ENCODE measurements around the gene PRR13. TPM values are rescaled to one million over a fixed set of nuclear protein-coding genes. Genes with fewer than 3 reads are reported as not detected.

The PRR13 gene
- total and polyA plus RNA-seq, 9 of the 15 experiments (the other 6 are each of a cell fraction or from before 2014, with no cell fraction given), result 117 to 835 (median 285) TPM

DNA sequence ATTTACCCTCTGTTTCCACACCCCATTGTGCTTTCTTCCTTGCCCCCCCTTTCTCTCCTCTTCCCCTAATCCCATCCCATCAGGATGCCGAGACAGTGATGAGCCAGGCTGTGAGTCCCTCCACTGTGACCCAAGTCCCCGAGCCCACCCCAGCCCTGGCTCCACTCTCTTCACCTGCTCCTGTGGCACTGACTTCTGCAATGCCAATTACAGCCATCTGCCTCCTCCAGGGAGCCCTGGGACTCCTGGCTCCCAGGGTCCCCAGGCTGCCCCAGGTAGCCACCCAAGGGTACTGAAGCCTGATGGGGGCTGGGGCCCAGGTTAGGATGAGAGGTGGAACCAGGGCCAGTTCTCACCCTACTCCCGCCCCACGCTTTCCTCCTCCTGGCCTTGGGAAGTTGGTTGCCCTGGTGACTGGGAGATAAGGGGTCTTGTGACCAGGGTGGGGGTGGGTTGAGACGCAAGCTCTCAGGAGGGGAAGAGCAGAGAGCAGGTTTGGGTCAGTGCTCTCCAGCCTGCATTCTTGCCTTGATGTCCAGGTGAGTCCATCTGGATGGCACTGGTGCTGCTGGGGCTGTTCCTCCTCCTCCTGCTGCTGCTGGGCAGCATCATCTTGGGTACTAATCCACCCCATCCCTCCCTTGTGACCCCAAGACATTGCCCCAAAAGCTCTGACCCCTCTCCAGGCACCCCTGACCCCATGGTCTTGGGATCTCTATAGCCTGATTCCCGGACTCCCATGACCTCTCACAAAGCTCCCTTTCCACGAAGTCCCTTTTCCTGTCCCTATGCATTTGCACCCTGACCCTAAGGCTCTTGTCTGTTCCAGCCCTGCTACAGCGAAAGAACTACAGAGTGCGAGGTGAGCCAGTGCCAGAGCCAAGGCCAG is 16.7 kb upstream of the PRR13 start (continued):
- TF ChIP-seq CC2D1A (IDR thresholded peaks at IDR 0.05) (no peak), ADNP (tag; IDR thresholded peaks at IDR 0.05) (no peak), BRD4 (IDR thresholded peaks at IDR 0.05) (no peak), ZNF639 (CRISPR knock-in tag; conservative IDR thresholded peaks at IDR 0.05 in 1 of 2, IDR thresholded peaks at IDR 0.05 in 1 of 2) (no peak), NFXL1 (CRISPR knock-in tag; IDR thresholded peaks at IDR 0.05) (no peak), XRCC5 (IDR thresholded peaks at IDR 0.05; ENCODE audit: low read depth, low read length) (no peak), ARID1B (IDR thresholded peaks at IDR 0.05) (peak; percentile 55; the same call in 1 of the 2 replicates), MCM3 (IDR thresholded peaks at IDR 0.05) (no peak), CREB3 (tag; conservative IDR thresholded peaks at IDR 0.05; ENCODE audit: low read depth) (no peak)
- TF ChIP-seq, protein P1, sequence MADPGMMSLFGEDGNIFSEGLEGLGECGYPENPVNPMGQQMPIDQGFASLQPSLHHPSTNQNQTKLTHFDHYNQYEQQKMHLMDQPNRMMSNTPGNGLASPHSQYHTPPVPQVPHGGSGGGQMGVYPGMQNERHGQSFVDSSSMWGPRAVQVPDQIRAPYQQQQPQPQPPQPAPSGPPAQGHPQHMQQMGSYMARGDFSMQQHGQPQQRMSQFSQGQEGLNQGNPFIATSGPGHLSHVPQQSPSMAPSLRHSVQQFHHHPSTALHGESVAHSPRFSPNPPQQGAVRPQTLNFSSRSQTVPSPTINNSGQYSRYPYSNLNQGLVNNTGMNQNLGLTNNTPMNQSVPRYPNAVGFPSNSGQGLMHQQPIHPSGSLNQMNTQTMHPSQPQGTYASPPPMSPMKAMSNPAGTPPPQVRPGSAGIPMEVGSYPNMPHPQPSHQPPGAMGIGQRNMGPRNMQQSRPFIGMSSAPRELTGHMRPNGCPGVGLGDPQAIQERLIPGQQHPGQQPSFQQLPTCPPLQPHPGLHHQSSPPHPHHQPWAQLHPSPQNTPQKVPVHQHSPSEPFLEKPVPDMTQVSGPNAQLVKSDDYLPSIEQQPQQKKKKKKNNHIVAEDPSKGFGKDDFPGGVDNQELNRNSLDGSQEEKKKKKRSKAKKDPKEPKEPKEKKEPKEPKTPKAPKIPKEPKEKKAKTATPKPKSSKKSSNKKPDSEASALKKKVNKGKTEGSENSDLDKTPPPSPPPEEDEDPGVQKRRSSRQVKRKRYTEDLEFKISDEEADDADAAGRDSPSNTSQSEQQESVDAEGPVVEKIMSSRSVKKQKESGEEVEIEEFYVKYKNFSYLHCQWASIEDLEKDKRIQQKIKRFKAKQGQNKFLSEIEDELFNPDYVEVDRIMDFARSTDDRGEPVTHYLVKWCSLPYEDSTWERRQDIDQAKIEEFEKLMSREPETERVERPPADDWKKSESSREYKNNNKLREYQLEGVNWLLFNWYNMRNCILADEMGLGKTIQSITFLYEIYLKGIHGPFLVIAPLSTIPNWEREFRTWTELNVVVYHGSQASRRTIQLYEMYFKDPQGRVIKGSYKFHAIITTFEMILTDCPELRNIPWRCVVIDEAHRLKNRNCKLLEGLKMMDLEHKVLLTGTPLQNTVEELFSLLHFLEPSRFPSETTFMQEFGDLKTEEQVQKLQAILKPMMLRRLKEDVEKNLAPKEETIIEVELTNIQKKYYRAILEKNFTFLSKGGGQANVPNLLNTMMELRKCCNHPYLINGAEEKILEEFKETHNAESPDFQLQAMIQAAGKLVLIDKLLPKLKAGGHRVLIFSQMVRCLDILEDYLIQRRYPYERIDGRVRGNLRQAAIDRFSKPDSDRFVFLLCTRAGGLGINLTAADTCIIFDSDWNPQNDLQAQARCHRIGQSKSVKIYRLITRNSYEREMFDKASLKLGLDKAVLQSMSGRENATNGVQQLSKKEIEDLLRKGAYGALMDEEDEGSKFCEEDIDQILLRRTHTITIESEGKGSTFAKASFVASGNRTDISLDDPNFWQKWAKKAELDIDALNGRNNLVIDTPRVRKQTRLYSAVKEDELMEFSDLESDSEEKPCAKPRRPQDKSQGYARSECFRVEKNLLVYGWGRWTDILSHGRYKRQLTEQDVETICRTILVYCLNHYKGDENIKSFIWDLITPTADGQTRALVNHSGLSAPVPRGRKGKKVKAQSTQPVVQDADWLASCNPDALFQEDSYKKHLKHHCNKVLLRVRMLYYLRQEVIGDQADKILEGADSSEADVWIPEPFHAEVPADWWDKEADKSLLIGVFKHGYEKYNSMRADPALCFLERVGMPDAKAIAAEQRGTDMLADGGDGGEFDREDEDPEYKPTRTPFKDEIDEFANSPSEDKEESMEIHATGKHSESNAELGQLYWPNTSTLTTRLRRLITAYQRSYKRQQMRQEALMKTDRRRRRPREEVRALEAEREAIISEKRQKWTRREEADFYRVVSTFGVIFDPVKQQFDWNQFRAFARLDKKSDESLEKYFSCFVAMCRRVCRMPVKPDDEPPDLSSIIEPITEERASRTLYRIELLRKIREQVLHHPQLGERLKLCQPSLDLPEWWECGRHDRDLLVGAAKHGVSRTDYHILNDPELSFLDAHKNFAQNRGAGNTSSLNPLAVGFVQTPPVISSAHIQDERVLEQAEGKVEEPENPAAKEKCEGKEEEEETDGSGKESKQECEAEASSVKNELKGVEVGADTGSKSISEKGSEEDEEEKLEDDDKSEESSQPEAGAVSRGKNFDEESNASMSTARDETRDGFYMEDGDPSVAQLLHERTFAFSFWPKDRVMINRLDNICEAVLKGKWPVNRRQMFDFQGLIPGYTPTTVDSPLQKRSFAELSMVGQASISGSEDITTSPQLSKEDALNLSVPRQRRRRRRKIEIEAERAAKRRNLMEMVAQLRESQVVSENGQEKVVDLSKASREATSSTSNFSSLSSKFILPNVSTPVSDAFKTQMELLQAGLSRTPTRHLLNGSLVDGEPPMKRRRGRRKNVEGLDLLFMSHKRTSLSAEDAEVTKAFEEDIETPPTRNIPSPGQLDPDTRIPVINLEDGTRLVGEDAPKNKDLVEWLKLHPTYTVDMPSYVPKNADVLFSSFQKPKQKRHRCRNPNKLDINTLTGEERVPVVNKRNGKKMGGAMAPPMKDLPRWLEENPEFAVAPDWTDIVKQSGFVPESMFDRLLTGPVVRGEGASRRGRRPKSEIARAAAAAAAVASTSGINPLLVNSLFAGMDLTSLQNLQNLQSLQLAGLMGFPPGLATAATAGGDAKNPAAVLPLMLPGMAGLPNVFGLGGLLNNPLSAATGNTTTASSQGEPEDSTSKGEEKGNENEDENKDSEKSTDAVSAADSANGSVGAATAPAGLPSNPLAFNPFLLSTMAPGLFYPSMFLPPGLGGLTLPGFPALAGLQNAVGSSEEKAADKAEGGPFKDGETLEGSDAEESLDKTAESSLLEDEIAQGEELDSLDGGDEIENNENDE (IDR thresholded peaks at IDR 0.05; ENCODE audit: low read depth, low read length), result no peak
- TF ChIP-seq, protein P2, sequence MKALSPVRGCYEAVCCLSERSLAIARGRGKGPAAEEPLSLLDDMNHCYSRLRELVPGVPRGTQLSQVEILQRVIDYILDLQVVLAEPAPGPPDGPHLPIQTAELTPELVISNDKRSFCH (CRISPR knock-in tag; IDR thresholded peaks at IDR 0.05), result no peak
- TF ChIP-seq, protein P2 (tag; IDR thresholded peaks at IDR 0.05), result no peak

Data from K562 (cell line).